GM19452 (cell line): ENCODE measurements around the gene CD99.

Experiments
- ATAC-seq: cut with Tn5 transposase; IDR thresholded peaks from one replicate; pipeline ENCODE4 v1.9.1; 2021; ENCODE audit not compliant: unreplicated experiment

The CD99 gene

DNA sequence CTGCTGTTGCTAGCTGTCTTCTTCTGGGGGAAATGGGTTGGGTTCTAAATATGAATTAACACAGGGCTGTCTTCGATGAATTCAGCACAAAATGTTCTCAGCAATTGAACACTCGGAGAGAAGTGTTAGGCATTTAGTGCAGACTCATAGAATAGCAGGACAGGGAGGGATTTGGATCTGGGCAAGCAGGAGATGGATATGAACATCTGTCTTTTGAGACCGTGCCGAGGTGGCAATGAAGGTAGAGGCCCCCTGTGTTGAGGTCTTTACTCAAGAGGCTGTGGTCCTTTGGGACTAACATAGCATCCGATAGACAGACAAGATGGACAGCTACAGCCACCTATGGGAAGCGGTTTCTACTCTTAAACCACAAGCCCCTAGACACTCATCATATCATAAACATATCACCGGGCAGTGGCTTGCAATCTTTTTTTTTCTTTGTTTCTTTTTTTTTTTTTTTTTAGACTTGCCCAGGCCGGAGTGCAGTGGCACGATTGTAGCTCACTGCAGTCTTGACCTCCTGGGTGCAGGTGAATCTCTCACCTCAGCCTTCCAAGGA is 6.7 kb downstream of the CD99 start:
- ATAC-seq: peak; percentile 36

DNA sequence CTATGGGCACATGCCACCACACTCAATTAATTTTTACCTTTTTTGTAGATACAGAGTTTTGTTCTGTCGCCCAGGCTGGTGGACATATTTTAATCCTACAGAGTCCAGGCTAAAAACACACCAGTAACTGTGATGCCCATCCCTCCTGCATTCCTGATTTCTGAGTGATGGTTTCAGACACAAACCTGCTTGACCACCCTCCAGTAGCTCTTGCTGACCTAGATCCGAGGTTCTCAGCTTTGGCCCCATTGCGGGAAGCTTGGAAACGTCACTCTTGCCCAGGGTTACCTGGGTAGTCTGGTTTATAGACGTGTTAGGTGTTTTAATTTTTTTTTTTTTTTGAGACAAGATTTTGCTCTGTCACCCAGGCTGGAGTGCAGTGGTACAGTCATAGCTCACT is 7.5 kb downstream of the CD99 start:
- no peak for ATAC-seq

DNA sequence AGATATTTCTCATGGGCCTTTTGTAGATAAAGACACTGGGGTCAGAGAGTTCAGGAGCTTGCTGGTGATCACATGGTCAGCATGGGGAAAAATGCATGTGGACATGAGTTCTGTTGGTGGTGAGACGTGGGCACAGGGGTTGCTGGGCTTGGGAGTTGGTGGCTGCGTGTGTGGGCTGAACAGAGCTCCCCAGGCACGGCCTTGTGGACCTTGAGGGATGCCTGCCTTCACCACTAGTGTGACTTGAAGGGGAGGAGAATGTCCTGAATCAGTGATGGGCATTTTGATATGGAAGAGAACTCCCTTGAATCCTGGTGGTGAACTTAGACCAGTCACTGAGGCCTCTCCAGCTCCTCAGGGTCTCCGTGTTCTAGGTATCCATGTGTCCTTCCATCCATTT is 8.9 kb downstream of the CD99 start:
- no peak for ATAC-seq

DNA sequence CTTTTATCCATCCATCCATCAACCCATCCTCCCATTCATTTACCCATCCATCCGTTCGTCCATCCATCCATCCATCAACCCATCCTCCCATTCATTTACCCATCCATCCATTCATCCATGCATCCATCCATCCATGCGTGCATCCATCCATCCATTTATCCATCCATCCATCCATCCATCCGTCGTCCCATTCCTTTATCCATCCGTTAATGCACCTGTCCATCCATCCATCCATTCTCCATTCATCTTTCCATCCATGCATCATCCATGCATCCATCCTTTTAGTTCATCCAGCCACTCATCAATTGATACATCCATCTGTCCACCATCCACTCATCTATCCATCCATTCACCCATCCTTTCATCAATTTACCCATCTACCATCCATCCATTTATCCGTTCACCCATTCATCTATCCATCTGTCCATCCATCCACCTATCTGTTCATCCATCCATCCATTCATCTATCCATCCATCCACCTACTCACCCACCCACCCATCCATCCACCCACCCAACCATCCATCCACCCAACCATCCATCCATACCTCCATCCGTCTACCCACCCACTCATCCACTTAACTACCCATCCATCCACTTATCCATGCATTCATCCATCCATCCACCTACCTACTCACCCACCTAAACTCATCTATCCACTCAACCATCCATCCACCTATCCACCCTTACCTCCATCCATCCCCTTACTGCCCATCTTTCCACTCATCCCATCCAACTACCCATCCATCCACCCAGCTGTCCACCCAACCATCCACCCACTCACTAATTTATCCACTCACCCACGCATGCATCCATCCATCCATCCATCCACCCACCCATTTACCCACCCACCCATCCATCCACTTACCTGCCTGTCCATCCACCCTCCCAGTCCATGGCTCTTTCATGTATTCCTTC is 9.6 kb downstream of the CD99 start:
- ATAC-seq: no peak

DNA sequence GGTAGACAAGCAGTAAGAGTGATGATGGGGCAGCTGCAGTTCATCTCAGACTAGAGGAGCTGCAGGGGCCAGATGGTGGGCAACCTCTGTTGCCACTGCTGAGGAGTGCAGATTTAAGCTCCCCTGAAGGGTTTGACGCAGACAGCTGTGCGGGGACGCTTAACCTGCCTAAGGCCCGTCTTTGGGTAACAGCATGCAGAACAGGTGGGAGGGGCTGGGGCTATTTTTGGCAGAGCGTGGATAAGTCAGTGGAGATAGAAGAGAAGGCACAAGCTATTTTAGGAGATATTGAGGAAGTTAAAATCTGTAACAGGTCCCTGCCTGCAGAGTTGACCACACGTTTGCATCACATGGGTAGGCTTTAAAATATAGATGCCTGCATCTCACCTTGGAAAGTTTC is 10.5 kb downstream of the CD99 start:
- no peak for ATAC-seq

DNA sequence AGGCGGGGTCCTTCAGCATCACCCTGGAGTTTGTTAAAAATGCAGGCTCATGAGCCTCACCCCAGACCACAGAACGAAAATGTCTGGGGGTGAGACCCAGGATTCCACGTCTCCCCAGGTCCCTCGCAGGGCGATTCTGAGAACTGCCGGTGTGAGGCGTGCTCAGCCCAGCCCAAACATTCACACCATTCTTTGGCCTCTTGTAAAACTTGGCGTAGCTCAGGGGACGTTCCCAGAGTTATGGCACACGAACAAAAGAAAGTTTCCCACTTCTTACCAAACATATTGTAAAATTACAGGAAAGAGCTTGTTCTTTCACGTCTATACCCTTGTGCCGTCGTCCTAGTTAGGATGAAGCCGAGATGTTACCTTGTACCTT is 12.9 kb downstream of the CD99 start:
- no peak for ATAC-seq

DNA sequence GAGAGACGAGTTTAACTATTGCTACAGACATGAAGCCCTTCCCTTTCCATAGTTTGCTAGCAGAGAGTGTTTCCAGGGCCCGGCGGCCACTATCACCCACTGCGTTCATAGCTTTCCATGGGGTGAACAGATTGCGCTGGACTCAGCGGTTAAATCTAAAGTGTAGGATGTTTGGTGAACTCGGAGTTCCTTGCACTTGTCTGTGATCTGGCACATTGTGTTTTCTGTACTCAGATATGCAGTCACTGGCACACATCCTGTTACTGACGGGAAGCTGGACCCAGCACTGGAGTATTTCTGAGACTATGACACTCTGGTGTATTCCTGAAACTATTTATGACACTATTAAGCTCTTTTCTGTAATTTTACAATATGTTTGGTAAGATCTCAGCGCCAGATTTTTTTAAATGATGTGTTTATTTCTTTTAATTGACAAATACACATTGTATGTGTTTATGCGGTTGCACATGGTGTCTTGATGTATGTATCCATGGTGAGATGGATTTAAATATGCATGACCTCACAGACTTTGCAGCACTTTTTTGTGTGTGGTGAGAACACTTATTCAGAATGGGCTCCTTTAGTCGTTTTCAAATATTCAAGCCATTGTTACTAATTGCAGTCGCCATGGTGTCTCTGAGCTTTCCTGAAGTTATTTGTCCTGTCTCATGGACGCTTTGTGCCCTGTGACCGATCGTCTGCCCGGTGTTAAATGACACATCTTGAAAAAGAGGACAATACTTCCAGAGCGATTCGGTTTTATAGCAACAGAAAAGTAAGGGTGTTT is 14.1 kb downstream of the CD99 start:
- ATAC-seq: no peak

DNA sequence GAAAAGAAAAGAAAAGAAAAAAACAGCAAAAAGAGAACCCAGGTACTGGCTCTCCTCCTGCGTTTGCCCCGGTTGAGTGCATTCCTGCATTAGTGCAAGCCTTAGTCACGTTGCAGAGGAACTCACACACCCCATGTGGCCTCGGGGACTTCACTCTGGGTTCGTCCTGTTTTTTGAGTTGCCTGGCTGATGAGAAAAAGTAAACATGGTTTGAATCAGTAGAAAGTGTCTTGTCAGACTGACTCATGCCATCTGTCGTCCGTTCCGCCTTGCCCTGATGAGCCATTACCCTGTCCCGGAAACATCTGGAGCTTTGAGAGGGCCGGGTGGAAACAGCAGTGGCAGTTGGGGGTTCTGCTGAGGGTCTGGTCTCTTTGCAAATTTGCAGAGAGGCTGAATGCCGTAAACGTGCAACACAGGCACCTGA is 16.3 kb downstream of the CD99 start:
- peak; percentile 93 for ATAC-seq

DNA sequence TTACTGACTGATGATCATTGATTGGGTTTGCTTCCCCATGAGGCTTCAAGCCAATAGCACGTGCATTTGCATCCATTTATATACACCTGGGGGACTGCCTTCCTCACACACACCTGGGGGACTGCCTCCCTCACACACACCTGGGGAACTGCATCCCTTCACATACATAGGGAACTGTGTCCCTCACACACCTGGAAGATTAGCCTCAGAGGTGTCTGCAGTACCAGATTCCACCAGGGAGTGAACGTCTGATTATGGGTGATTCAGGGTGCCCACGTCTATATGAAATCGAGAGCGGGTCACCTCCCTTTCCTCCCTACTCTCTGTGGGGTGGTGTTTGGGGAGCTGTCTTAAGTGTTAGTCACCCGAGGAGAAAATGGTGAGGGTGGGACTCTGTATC is 16.9 kb downstream of the CD99 start:
- ATAC-seq: no peak

DNA sequence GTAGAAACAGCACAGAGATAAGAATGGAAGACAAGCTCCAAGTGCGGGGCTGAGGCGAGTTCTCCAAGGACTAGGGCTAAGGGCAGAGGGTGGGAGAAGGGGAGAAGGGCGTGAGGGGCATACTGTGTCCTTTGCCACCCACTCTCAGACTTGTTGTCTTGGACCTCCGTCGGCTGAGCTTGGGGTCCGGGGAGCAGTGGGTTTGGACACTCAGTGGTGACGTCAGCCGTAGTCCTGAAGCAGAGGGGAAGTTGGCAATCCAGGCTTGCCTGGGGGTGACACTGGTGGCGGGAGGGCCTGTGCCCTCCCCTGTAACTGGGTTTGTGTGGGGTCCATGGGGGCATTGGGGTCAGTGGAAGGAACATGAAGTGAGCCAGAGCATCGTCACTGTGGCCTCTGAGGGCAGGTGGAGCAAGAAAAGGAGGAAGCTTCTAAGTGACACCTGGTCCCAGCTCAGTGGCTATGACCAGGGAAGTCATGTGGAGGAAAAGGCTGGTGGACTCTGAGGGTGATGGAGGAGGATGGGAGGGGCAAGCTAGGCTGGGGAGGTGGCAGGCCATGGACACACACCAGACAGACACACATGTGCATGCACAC is 17.6 kb downstream of the CD99 start:
- no peak for ATAC-seq

DNA sequence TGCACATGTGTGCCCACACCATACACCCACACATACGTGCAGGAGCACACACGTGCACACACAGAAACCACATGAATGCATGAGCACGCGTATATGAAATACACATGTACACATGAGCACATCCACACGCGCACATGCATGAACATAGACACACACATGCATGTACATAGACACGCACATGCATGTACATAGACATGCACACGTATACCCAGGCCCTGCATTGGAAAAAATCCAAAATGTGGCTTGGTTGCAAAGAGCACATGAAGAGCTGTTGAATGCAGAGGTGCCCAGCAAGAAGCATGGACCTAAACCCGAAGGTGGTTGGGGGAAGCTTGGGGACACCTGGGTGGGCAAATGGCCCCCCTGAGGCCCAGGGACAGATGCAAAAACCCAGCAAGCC is 18.5 kb downstream of the CD99 start:
- no peak for ATAC-seq

DNA sequence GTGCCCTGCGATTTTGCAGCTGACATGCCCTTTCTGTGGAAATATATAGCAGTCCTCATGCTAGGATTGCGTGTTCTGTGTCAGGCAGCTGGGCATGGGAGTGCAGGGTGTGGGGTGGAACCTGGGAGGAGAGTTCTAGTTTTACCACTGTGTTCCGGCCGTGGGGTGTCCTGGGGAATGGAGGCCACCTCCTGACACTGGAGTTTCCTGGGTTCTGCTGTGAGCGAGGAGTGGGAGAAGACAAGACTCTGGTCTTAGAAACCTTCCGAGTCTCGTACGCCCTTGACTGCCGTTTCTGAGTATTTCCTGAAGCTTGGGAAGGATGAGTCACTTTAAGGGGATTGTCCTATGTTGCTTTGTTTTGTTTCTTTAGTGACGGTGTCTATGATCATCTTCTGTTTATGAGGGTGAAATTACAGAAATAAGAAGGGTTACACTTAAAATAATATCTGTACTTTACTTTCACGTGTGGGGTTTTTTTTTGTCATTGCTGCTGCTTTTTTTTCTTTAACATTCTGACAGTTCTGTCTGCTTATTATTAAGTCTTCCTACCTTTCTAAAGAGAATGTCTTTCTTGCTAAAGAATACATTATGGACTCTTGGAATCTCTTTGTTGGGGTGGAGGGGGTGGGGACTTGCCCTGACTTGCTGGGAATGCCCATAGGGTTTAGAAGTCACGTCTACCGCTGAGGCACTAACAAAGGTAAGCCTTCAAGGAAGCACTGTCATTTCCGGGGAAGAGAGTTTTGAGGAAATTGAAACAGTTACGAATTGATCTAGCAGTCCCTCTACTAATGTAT is 19.1 kb downstream of the CD99 start:
- ATAC-seq: no peak

DNA sequence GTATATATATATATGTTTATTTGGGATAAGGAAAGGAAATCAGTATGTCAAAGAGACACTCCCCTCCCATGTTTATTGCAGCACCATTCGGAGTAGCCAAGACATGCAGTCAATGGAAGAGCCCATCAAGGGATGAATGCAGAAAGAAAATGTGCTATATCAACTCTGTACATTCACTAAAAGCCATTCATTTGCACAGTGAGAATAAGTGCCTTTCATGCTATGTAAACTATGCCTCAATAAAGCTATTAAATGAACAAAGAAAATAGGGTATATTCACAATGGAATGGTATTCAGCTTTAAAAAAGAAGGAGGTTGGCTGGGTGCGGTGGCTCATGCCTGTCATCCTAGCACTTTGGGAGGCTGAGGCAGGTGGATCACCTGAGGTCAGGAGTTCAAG is 20.3 kb downstream of the CD99 start:
- ATAC-seq: no peak

DNA sequence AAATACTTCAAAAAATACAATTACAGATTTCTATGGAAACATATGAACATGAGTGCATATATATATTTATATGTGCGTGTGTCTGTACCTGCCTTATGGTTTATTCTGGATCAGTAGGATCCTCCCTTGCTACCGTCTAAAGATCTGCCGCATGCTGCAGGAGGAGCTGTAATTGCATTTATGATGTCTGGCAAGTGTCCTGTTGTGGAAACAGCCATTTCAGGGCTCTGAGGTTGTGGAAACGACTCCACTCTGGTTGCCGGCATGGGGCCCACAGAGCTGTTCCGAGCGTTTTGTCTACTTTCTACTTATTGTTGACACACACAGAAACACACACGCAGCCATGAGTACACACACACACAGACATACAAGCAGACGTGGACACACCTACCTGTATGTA is 21.3 kb downstream of the CD99 start:
- ATAC-seq: no peak

DNA sequence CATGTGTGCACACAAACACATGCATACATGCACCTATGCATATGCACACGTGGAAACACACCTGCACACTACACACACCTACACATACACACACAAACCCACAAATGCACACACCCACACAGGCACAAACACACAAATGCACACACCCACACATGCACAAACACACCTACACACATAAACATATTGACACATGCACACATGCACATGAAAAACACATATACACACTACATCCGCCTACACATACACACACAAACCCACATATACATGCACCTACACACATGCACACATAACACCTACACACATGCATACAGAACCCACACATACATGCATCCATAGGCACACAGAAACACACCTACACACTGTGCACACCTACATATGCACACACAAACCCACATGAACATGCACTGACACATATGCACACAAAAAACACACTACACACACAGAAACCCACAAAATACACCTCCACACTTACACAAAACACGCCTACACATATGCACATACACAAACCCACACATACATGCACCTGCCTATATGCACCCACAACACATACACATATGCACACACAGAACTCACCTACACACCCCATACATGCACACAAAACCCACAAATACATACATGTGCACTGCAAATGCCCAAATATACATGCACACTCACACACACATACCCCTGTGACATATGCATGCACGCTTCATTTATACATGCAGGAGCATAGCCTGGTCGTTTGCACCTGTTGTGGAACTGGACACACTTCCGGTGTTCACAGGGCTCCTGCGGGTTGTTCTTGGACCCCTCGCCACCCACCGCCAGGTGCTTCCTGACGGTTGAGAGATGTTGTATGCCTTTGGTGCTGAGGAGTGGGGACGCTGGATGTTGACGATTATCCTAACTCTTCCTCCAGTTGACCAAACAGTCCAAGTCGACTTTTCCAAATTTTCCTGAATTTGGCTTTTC is 22.1 kb downstream of the CD99 start:
- no peak for ATAC-seq

DNA sequence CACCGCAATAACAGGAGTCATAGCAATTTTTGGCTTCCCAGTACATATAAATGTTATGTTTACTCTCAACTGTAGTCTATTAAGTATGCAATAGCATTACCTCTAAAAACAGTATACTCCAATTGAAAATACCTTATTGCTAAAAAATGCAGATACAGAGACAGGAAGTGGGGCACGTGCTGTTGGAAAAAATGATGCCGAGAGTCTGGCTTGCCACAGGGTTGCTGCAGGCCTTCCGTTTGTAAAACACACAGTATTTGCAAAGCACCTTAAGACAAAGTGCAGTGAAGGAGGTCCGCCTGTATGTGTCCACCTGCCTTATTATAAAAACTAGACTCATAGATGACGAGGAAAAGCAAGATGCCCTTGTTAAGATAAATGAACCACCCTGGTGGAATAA is 23.5 kb downstream of the CD99 start:
- ATAC-seq: no peak

DNA sequence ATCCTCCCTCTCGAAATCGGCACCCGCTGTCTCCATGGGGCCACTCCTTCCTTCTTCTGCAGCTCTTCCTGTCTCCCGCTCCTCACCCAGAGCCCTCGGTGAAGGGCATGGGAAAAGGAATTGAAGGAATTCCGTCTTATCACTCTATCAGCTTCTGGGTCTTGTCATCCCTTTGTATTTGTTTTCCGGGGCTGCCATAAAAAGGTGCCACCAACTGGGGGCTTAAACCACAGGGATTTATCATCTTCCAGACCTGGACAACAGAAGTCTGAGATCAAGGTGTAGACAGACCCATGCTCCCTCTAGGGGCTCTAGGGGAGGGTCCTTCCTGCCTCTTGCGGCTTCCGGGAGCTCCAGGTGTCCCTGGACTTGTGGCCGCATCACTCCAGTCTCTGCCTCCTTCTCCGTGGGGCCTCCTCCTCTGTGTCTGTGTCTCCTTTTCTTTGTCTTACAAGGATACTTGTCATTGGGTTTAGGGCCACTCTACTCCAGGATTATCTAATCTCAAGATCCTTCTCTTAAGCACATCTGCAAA is 24.0 kb downstream of the CD99 start:
- no peak for ATAC-seq

DNA sequence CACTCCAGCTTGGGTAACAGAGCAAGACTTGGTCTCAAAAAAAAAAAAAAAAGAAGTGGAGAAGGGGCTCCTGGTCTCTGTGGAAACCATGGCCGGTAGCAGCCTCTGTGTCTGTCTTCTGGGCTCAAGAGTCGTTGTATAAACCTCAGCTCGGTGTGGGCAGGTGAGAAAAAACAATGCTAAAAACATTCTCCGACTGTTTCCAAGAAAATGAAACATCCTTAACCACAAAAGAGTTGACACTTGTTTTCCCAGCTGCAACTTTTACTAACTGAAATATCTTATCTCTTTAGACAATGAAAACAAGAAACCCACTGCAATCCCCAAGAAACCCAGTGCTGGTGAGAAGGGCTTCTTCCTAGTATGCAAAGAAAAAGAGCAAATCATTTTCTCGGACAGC is 26.2 kb downstream of the CD99 start:
- ATAC-seq: no peak

DNA sequence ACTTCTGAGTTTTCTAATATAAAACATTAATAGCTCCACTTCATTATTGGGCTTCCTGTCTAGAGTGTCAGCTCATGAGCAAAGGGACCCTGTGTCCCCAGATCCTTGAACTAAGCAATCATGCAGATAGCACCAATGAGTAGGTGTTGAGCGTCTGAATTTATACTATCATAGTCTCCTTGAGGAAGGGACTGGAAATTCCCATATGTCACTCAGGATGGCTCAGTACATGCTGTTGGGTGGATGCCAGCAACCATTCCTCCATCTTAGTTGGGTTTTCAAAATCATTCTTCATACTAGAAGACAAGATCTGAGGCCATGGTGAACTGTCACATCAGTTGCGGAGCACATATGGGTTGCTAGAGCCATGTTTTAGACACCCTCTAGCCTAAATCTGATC is 27.7 kb downstream of the CD99 start:
- no peak for ATAC-seq
